BLaER1 treated with 17β-estradiol and CSF1 and Interleukin-3, amounts not matched to agents 10 nM and 100 nM (cell line): Measurements from ENCODE around the gene AKNAD1.

Source experiments
- H3K27ac ChIP-seq, 11 experiments: shearing (Covaris generic); formaldehyde crosslinking; 2 replicates each; pipeline ENCODE4 v1.8.1; 2022
- H3K27me3 ChIP-seq, 11 experiments: shearing (Covaris generic); formaldehyde crosslinking; 2 replicates each; pipeline ENCODE4 v1.8.1; 2022
- H3K36me3 ChIP-seq, 11 experiments: shearing (Covaris generic); formaldehyde crosslinking; 2 replicates each; pipeline ENCODE4 v1.8.1; 2022
- H3K4me1 ChIP-seq, 10 experiments: shearing (Covaris generic); formaldehyde crosslinking; 2 replicates each; pipeline ENCODE4 v1.8.1; 2022
- H3K4me2 ChIP-seq, 11 experiments: shearing (Covaris generic); formaldehyde crosslinking; 2 replicates each; pipeline ENCODE4 v1.8.1; 2022
- H3K4me3 ChIP-seq, 10 experiments: shearing (Covaris generic); formaldehyde crosslinking; 2 replicates each; pipeline ENCODE4 v1.8.1; 2022
- H3K9ac ChIP-seq, 11 experiments: shearing (Covaris generic); formaldehyde crosslinking; 2 replicates each; pipeline ENCODE4 v1.8.1; 2022
- H3K9me3 ChIP-seq, 11 experiments: shearing (Covaris generic); formaldehyde crosslinking; replicated peaks in 1 of 11; 2 replicates each; pipeline ENCODE4 v1.8.1; 2022
- H4K20me1 ChIP-seq, 11 experiments: shearing (Covaris generic); formaldehyde crosslinking; 2 replicates each; pipeline ENCODE4 v1.8.1; 2022
- Cebpa-rat ChIP-seq, 11 experiments: shearing (Covaris generic); IDR thresholded peaks; 2 replicates each; pipeline ENCODE4 v1.8.1; 2022

Gene AKNAD1

DNA sequence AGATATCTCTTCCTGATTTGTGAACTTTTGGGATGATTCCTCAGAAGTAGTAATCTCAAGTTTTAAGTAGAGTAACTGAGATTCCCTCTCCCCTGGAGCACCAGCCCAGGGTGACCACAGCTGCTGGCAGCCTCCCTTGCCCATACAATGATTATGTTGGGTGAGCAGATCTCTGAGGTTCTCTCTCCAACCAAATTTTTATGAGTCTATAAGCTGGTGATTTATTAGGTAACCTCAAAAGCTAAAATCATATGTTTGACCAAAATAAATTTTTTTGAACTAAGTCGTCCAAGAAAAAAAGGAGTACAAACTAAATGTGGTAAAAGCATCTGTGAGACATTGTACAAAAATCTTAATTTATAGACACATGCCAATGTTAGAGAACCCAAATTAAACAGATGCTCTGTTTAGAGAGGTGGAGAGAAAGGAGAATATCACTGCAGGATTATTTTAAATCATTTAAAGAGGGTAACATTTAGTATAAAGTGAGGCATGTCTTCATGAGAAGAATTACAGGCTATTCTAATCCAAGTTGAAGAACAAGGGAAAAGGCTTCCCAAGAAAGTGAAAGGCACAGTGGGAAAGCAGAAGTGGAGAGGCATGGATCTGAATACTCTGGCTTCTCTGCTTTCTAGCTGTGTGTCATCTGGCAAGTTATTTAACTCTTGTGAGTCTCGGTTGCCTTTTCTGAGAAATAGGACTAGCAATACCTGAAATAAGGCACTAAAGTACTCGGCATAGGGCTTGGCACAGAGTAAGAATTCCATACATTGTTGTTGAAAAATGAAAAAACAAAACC lies 2.5 kb downstream of the AKNAD1 start:
- no peak overlapping the region for H3K4me3 ChIP-seq
- no peaks in the 10 kb centered on the region for H4K20me1 ChIP-seq
- no peaks in the 10 kb centered on the region for H3K36me3 ChIP-seq
- H3K4me2 ChIP-seq = peak overlapping the region in 9 of 11 experiments; percentile 4 to 80 (median 73); a peak in 7 of 22 replicates
- peak overlapping the region in 8 of 11 experiments; percentile 82 to 91 (median 87); a peak in 15 of 22 replicates for H3K27ac ChIP-seq
- H3K27me3 ChIP-seq = no peaks in the 10 kb centered on the region
- peak overlapping the region in 1 of 11 experiments; percentile 76; a peak in 1 of 22 replicates for H3K9ac ChIP-seq
- H3K4me1 ChIP-seq = peaks cover 38 to 59% (median 48%) of the 10 kb centered on the region in 10 experiments
- TF ChIP-seq Cebpa-rat (IDR thresholded peaks at IDR 0.05) = no peak
- H3K9me3 ChIP-seq = peaks cover 0 to 12% (median 8%) of the 10 kb centered on the region in 11 experiments; a peak in 11 of 22 replicates

DNA sequence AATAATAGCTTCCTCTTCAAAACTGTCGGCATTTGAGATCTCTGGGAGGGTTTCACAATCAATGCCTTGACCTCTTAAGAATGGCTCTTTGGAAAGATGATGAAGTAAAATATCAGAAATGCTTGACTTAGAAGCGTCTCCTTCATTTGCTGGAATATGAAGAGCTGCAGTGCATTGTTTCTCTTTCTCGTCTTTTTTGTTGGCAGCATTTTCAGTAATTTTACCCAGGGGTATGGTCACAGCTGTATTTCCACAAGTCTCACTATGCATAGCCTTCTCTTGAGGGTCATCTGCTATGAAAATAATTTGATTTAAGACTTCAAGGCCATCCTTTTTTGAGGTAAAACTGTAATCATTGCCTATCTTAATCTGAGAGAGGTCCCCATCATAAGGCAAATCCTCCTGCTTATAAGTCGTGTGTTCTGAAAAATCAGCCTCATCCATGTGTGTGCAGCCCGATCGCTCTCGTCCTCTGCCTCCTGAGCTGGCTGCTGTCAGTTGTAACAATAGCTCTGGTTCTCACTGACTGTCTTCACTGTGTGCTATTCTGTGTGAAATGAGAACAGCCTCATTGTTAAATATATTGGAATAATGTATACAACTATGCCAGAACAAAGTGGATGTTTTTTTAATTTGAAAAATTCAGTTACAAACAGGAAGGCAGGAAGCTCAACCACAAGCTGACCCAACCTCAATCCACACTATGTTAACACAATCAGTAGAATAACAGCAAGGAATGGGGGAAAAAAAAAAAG lies 4.5 kb downstream of the AKNAD1 start:
- Histone ChIP-seq H3K9me3 (peaks cover 0 to 12% (median 8%) of the 10 kb centered on the region in 11 experiments; a peak in 11 of 22 replicates), H3K36me3 (no peaks in the 10 kb centered on the region), H3K4me1 (peaks cover 27 to 68% (median 64%) of the 10 kb centered on the region in 10 experiments), H3K27ac (peak overlapping the region in 10 of 11 experiments; percentile 9 to 91 (median 86); a peak in 18 of 22 replicates), H3K4me3 (peak overlapping the region in 8 of 10 experiments; percentile 11 to 36 (median 20); a peak in 9 of 20 replicates), H4K20me1 (no peaks in the 10 kb centered on the region), H3K9ac (peak overlapping the region in 10 of 11 experiments; percentile 1 to 80 (median 72); a peak in 18 of 22 replicates), H3K27me3 (no peaks in the 10 kb centered on the region), H3K4me2 (peak overlapping the region; percentile 49 to 80 (median 73))
- TF ChIP-seq Cebpa-rat (IDR thresholded peaks at IDR 0.05) = peak in 1 of 11 experiments; percentile 45; a peak in 1 of 22 replicates

DNA sequence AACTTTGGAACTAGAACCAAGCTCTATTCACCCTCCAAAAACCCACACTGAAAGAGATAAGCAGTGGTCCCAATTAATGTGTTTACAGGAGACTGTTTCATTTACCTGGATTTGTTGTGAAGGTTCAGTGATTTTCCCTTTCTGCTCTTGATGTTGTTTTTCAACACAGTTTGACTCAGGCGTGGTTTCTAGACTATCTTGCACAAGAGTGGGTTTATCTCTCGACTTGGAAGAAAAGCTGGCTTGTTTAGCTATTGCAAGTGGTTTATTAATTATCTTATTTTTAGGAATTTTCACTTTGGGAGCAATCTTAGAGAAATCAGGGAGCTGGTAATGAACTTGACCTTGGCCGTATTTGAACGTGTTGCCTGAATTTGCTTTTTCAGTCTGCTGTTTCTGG lies 5.3 kb downstream of the AKNAD1 start:
- no peaks in the 10 kb centered on the region for H3K36me3 ChIP-seq
- peaks cover 27 to 68% (median 64%) of the 10 kb centered on the region in 10 experiments for H3K4me1 ChIP-seq
- H3K9me3 ChIP-seq = peaks cover 0 to 12% (median 8%) of the 10 kb centered on the region in 11 experiments; a peak in 11 of 22 replicates
- no peaks in the 10 kb centered on the region for H4K20me1 ChIP-seq
- no peak for TF ChIP-seq Cebpa-rat (IDR thresholded peaks at IDR 0.05)
- peak overlapping the region; percentile 49 to 80 (median 73); a peak in 21 of 22 replicates for H3K4me2 ChIP-seq
- H3K27me3 ChIP-seq = no peaks in the 10 kb centered on the region
- H3K27ac ChIP-seq = peak overlapping the region in 9 of 11 experiments; percentile 53 to 91 (median 87); a peak in 18 of 22 replicates
- H3K9ac ChIP-seq = peak overlapping the region in 7 of 11 experiments; percentile 68 to 80 (median 72); a peak in 13 of 22 replicates
- 0 out of 20 replicates have a peak overlapping the region, but pooled peaks of 1 of the 10 experiments have one; percentile 18 for H3K4me3 ChIP-seq

DNA sequence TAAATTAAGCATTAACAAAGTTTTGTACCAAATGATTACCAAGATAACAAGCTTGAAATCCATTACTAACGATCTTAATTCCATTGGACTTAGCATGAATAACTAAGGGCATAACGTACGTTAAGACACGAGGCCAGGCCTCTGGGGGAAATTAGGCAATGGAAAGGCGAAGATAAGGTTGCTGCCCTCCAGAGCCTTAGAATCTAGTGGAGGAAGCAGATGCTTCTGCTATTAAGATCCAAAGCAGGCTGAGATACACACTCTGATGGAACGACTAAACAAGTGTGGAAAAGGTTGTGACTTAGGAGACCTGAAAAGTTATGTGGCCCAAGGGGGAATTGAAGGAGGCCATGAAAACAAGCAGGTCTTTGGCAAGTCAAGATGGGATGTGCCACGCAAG lies 6.0 kb downstream of the AKNAD1 start:
- Histone ChIP-seq H3K4me3 (no peak overlapping the region), H3K4me1 (peaks cover 27 to 68% (median 64%) of the 10 kb centered on the region in 10 experiments), H3K9ac (0 out of 22 replicates have a peak overlapping the region, but pooled peaks of 1 of the 11 experiments have one; percentile 76), H3K36me3 (no peaks in the 10 kb centered on the region), H3K27ac (peak overlapping the region in 9 of 11 experiments; percentile 53 to 91 (median 87); a peak in 17 of 22 replicates), H4K20me1 (no peaks in the 10 kb centered on the region), H3K9me3 (peaks cover 0 to 12% (median 8%) of the 10 kb centered on the region in 11 experiments; a peak in 11 of 22 replicates), H3K27me3 (no peaks in the 10 kb centered on the region), H3K4me2 (peak overlapping the region in 9 of 11 experiments; percentile 65 to 80 (median 73); a peak in 18 of 22 replicates)
- TF ChIP-seq Cebpa-rat (IDR thresholded peaks at IDR 0.05) = no peak

DNA sequence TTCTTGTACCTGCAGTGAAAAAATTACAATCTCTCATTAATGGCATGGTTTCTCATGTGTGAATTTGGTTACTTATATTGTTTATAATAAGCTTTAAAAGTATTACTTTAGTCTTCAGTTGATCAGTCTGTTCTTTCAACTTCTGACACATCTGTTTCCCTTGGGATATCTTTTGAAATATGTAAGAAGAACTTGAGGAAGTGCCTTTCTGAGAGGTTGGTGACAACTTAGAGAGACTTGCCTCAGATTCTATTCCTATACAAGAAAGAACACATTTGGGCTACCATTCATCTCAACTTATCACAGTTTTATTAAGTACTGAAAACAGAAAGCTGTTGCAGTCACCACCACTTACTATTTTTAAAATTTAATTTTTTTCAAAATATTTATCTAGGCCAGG lies 8.1 kb downstream of the AKNAD1 start:
- peak overlapping the region in 9 of 11 experiments; percentile 22 to 67 (median 57); a peak in 18 of 22 replicates for H3K4me2 ChIP-seq

DNA sequence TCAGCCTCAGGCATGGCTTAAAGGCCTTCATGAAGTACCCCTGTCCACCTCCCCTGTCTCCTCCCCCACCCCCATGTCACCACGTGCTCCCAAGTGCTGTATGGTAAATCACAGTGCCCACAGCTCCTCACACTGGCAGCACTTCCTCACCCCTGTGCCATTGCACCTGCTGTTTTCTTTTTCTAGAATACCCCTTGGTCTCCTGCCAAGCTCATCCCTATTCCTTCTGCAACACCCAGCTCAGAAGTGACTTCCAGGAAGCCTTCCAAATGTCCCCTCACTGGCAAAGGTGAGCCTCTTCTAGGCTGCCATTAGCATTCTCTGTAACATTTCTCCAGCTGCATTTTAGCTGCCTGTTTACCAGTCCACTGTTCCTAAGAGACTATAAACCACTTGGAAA lies 9.4 kb downstream of the AKNAD1 start:
- Histone ChIP-seq H3K27ac (peak overlapping the region in 2 of 11 experiments; percentile 46 to 90; a peak in 1 of 22 replicates), H3K4me3 (no peak overlapping the region), H3K9me3 (no peaks in the 10 kb centered on the region), H3K27me3 (no peaks in the 10 kb centered on the region), H3K4me1 (peaks cover 10 to 51% (median 46%) of the 10 kb centered on the region in 10 experiments), H3K9ac (no peak overlapping the region), H3K36me3 (no peaks in the 10 kb centered on the region), H4K20me1 (no peaks in the 10 kb centered on the region), H3K4me2 (peak overlapping the region in 1 of 11 experiments; percentile 13; a peak in 1 of 22 replicates)
- TF ChIP-seq Cebpa-rat (IDR thresholded peaks at IDR 0.05) = no peak

More for the DNA sequence above, 8.1 kb downstream of the AKNAD1 start:
- no peaks in the 10 kb centered on the region for H3K36me3 ChIP-seq
- TF ChIP-seq Cebpa-rat (IDR thresholded peaks at IDR 0.05) = no peak
- H3K4me3 ChIP-seq = no peak overlapping the region
- H3K9ac ChIP-seq = no peak overlapping the region
- peaks cover 23 to 64% (median 59%) of the 10 kb centered on the region in 10 experiments for H3K4me1 ChIP-seq
- peak overlapping the region in 6 of 11 experiments; percentile 6 to 91 (median 70); a peak in 10 of 22 replicates for H3K27ac ChIP-seq
- peaks cover 0 to 8% (median 7%) of the 10 kb centered on the region in 11 experiments; a peak in 11 of 22 replicates for H3K9me3 ChIP-seq
- H4K20me1 ChIP-seq = no peaks in the 10 kb centered on the region
- H3K27me3 ChIP-seq = no peaks in the 10 kb centered on the region

DNA sequence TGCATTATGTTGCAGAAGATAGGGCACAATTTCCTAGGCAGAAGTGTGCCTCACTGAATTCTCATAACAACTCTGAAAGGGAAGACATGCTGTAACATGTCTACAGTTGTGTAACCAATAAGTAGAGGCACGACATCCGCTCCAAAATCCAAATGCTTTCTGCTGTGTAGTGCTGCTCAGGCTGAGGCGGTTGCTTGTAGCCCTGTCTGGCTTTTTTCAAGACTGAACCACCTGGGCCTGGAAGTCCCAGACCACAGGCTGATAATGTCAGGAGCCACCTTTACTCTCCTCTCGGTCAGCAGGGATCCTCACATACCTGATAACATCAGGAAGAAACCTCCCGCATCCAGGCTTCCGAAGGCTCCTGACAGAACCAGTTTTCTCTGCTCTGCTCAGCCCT lies 10.9 kb downstream of the AKNAD1 start:
- Histone ChIP-seq H3K4me1 (peaks cover 0 to 36% (median 31%) of the 10 kb centered on the region in 10 experiments; a peak in 18 of 20 replicates), H3K9me3 (no peaks in the 10 kb centered on the region), H3K27me3 (no peaks in the 10 kb centered on the region), H3K36me3 (no peaks in the 10 kb centered on the region), H3K9ac (no peak overlapping the region), H3K27ac (no peak overlapping the region), H4K20me1 (no peaks in the 10 kb centered on the region), H3K4me3 (no peak overlapping the region), H3K4me2 (no peak overlapping the region)
- TF ChIP-seq Cebpa-rat (IDR thresholded peaks at IDR 0.05) = no peak

DNA sequence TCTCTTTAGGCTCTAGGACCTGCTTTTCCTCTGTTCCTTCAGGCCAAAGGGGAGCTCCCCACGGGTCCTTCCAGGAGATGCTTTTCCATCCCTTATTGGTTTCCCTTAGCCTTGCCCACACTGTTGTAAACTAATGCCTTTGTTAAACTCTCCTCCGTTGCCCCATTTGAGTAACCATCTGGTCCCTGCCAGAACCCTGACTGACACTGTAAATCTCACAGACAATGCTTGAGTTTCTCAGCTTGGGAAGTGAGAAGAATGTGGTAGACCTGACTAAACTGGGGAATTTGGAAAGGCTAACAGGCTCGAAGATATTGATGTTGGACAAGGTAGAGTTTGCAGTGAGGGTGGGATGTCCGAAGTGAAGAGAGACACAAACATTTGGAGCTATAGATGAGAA lies 11.4 kb downstream of the AKNAD1 start:
- Histone ChIP-seq H3K36me3 (no peaks in the 10 kb centered on the region), H3K27ac (no peak overlapping the region), H3K9ac (no peak overlapping the region), H4K20me1 (no peaks in the 10 kb centered on the region), H3K9me3 (no peaks in the 10 kb centered on the region), H3K27me3 (no peaks in the 10 kb centered on the region), H3K4me1 (peaks cover 0 to 30% (median 25%) of the 10 kb centered on the region in 10 experiments; a peak in 18 of 20 replicates), H3K4me2 (no peak overlapping the region), H3K4me3 (no peak overlapping the region)
- TF ChIP-seq Cebpa-rat (IDR thresholded peaks at IDR 0.05) = no peak
